OCI-LY3 (cell line): ENCODE results near the gene TALDO1.

Experiments used
- CTCF ChIP-seq: fragments of 200-600, 300-600 bp; sonication (generic); IDR thresholded peaks from 2 replicates; pipeline ENCODE4 v1.5.1; 2014; ENCODE audit warnings: antibody characterized with exemption, low read length, low read depth
- EZH2phosphoT487 ChIP-seq: fragments of 200-600 bp; shearing (Covaris generic); IDR thresholded peaks from 2 replicates; pipeline ENCODE4 v1.6.1; 2018; ENCODE audit warnings: antibody characterized with exemption, mixed run types, low read depth

- no peak for TF ChIP-seq CTCF
- no peak for TF ChIP-seq EZH2phosphoT487
Measured at GRCh38 chr11:726278-727220, 20.7 kb upstream of the TALDO1 start.
